ENCODE data around the gene PCIF1.
A peak's percentile ranks its signal among the peaks of the same experiment; 100 is the strongest.

The PCIF1 gene

GRCh38 chr20:45904583-45905504 lies 29.6 kb upstream of the PCIF1 start:
- no peak for FAIRE-seq

GRCh38 chr20:45905505-45906079 lies 28.9 kb upstream of the PCIF1 start:
- peak; percentile 85 for DNase-seq (ENCODE audit: low spot score)
- no peak for FAIRE-seq

More at GRCh38 chr20:45904583-45905504, 29.6 kb upstream of the PCIF1 start:
- DNase-seq (ENCODE audit: low spot score) = no peak

GRCh38 chr20:45907219-45907948 lies 27.1 kb upstream of the PCIF1 start:
- no peak for FAIRE-seq

GRCh38 chr20:45908084-45908483 lies 26.4 kb upstream of the PCIF1 start:
- FAIRE-seq (no peak), DNase-seq (ENCODE audit: low spot score) (no peak)

More at GRCh38 chr20:45907219-45907948, 27.1 kb upstream of the PCIF1 start:
- DNase-seq (ENCODE audit: low spot score) = no peak

- DNase-seq (ENCODE audit: low spot score) = no peak
- FAIRE-seq = no peak
These were observed 25.1 kb upstream of the PCIF1 start for GRCh38 chr20:45909336-45909808.

- FAIRE-seq = no peak
- DNase-seq (ENCODE audit: low spot score) = no peak
These were observed 24.4 kb upstream of the PCIF1 start for GRCh38 chr20:45909817-45910669.

- FAIRE-seq (no peak), DNase-seq (ENCODE audit: low spot score) (peak; percentile 65)
These were observed 23.6 kb upstream of the PCIF1 start for GRCh38 chr20:45910670-45911485.

GRCh38 chr20:45911486-45912343 lies 22.8 kb upstream of the PCIF1 start, which contains the start of gene PLTP:
Gene PLTP (minus strand): TSS chr20:45912155. CDS start chr20:45911452, 703 bp downstream.
- no peak for FAIRE-seq
- DNase-seq (ENCODE audit: low spot score) = no peak

- DNase-seq (ENCODE audit: low spot score) (no peak), FAIRE-seq (no peak)
These were observed 22.2 kb upstream of the PCIF1 start for GRCh38 chr20:45912344-45912682.

GRCh38 chr20:45913116-45913515 lies 21.4 kb upstream of the PCIF1 start:
- FAIRE-seq (no peak), DNase-seq (ENCODE audit: low spot score) (no peak)

GRCh38 chr20:45917790-45918141 lies 16.7 kb upstream of the PCIF1 start:
- no peak for FAIRE-seq
- no peak for DNase-seq (ENCODE audit: low spot score)

- FAIRE-seq (no peak), DNase-seq (ENCODE audit: low spot score) (no peak)
These were observed 16.2 kb upstream of the PCIF1 start for GRCh38 chr20:45918182-45918737.

- no peak for FAIRE-seq
These were observed 15.5 kb upstream of the PCIF1 start for GRCh38 chr20:45918779-45919537.

GRCh38 chr20:45919542-45920399 lies 14.7 kb upstream of the PCIF1 start:
- DNase-seq (ENCODE audit: low spot score) (no peak), FAIRE-seq (no peak)

More at GRCh38 chr20:45918779-45919537, 15.5 kb upstream of the PCIF1 start:
- no peak for DNase-seq (ENCODE audit: low spot score)

- no peak for FAIRE-seq
- no peak for DNase-seq (ENCODE audit: low spot score)
These were observed 13.8 kb upstream of the PCIF1 start for GRCh38 chr20:45920462-45921336.
